ENCODE data around the gene HERPUD1. TPM values are rescaled to one million over a fixed set of nuclear protein-coding genes. Genes with fewer than 3 reads are reported as not detected.
A peak's percentile ranks its signal among the peaks of the same experiment; 100 is the strongest.

The HERPUD1 gene
- total RNA-seq, 4 donors from 2014 or later = 40.6 to 81.3 (median 43.9) TPM

- WGBS, 2 donors = 65 to 66% methylated on average over 3 of the region's 3 CpGs
- H3K36me3 ChIP-seq = no peaks in the 10 kb centered on the region
- peak overlapping the region in 3 of 4 donors; percentile 38 to 44 (median 43) for H3K27ac ChIP-seq
- intact Hi-C loops (cut with DNase I) = no loop called here
- peaks cover 0 to 8% (median 0%) of the 10 kb centered on the region in 4 donors for H3K27me3 ChIP-seq
- DNase-seq = no peak
- no peaks in the 10 kb centered on the region for H3K9me3 ChIP-seq
- peaks cover 6 to 32% (median 19%) of the 10 kb centered on the region in 3 donors for H3K4me1 ChIP-seq
- H3K4me3 ChIP-seq = no peak overlapping the region
- no peak for TF ChIP-seq POLR2A (IDR thresholded peaks at IDR 0.05)
- no peak for TF ChIP-seq CTCF (IDR thresholded peaks at IDR 0.05)
Measured at GRCh38 chr16:56966093-56966475, 34.1 kb downstream of the HERPUD1 start.

GRCh38 chr16:56967733-56968132 is 35.8 kb downstream of the HERPUD1 start:
- Histone ChIP-seq H3K27ac (no peak overlapping the region), H3K9me3 (no peaks in the 10 kb centered on the region)
- intact Hi-C loops (cut with DNase I) = no loop called here

GRCh38 chr16:56969769-56970168 is 37.8 kb downstream of the HERPUD1 start:
- no peaks in the 10 kb centered on the region for H3K36me3 ChIP-seq
- H3K4me3 ChIP-seq = no peak overlapping the region
- WGBS, 2 donors = 78 to 91% methylated on average over 4 of the region's 7 CpGs
- peaks cover under 1 to 16% (median 10%) of the 10 kb centered on the region in 3 donors for H3K4me1 ChIP-seq
- TF ChIP-seq POLR2A (IDR thresholded peaks at IDR 0.05) (no peak), CTCF (IDR thresholded peaks at IDR 0.05) (no peak)
- H3K27me3 ChIP-seq = peaks cover 0 to 13% (median 0%) of the 10 kb centered on the region in 4 donors
- intact Hi-C loops (cut with DNase I) = no loop called here
- DNase-seq = no peak
- H3K27ac ChIP-seq = no peak overlapping the region
- no peaks in the 10 kb centered on the region for H3K9me3 ChIP-seq

More at GRCh38 chr16:56967733-56968132, 35.8 kb downstream of the HERPUD1 start:
- Histone ChIP-seq H3K4me3 (no peak overlapping the region), H3K4me1 (peaks cover 6 to 22% (median 14%) of the 10 kb centered on the region in 3 donors), H3K36me3 (no peaks in the 10 kb centered on the region), H3K27me3 (peaks cover 0 to 8% (median 0%) of the 10 kb centered on the region in 4 donors)
- WGBS, 2 donors = 15 to 37% methylated on average over 2 of the region's 2 CpGs
- no peak for TF ChIP-seq CTCF (IDR thresholded peaks at IDR 0.05)
- TF ChIP-seq POLR2A (IDR thresholded peaks at IDR 0.05) = no peak
- DNase-seq = no peak

GRCh38 chr16:56970934-56971767 is 39.2 kb downstream of the HERPUD1 start:
- DNase-seq = no peak
- no peak overlapping the region for H3K27ac ChIP-seq
- H3K27me3 ChIP-seq = peaks cover 0 to 13% (median 0%) of the 10 kb centered on the region in 4 donors
- TF ChIP-seq POLR2A (IDR thresholded peaks at IDR 0.05) = no peak
- TF ChIP-seq CTCF (IDR thresholded peaks at IDR 0.05) = no peak
- WGBS, 2 donors = 63 to 71% methylated on average over 5 of the region's 8 CpGs
- peaks cover 0 to 2% (median 0%) of the 10 kb centered on the region in 3 donors for H3K4me1 ChIP-seq
- no peaks in the 10 kb centered on the region for H3K36me3 ChIP-seq
- H3K9me3 ChIP-seq = no peaks in the 10 kb centered on the region
- no peak overlapping the region for H3K4me3 ChIP-seq
- intact Hi-C loops (cut with DNase I) = no loop called here

- intact Hi-C loops (cut with DNase I) = no loop called here
- TF ChIP-seq POLR2A (IDR thresholded peaks at IDR 0.05) = no peak
- TF ChIP-seq CTCF (IDR thresholded peaks at IDR 0.05) = no peak
Measured at GRCh38 chr16:56971768-56972043, 39.8 kb downstream of the HERPUD1 start.

More at GRCh38 chr16:56971768-56972043, 39.8 kb downstream of the HERPUD1 start:
- Histone ChIP-seq H3K27me3 (peaks cover 0 to 13% (median 0%) of the 10 kb centered on the region in 4 donors), H3K27ac (no peak overlapping the region), H3K4me1 (no peaks in the 10 kb centered on the region), H3K9me3 (no peaks in the 10 kb centered on the region), H3K36me3 (no peaks in the 10 kb centered on the region), H3K4me3 (no peak overlapping the region)
- no peak for DNase-seq
- 94% methylated on average over 3 of the region's 3 CpGs; no CpG with 5 or more reads in 1 of the 2 donors for WGBS, 2 donors

All from esophagus squamous epithelium (tissue), 5 donors.